DND-41 (cell line): ENCODE measurements around the gene SOX5.
"Not testable (repeated sequence)": the region's sequence is repeated elsewhere in the genome, so short reads cannot be mapped to it uniquely, and the experiment has no call there.

Source experiments
- ATAC-seq: fragments of 200-7000 bp; cut with Tn5 transposase; 3 replicates; pipeline ENCODE4 v1.9.1; 2021; ENCODE audit warnings: low read depth; ENCODE audit not compliant: insufficient read depth
- DNase-seq: peaks from one replicate; pipeline ENCODE4 v3.0.0-alpha.2; 2020
- H2AFZ ChIP-seq: 2 replicates; pipeline ENCODE4 v1.6.0; 2012; ENCODE audit warnings: low read depth, low read length
- H3K27ac ChIP-seq: 2 replicates; pipeline ENCODE4 v1.5.1; 2012; ENCODE audit warnings: low read length, inconsistent platforms
- H3K27me3 ChIP-seq: fragments of 200-600 bp; sonication (generic); 2 replicates; pipeline ENCODE4 v1.6.0; 2012; ENCODE audit warnings: low read length, mild to moderate bottlenecking, inconsistent platforms; ENCODE audit not compliant: insufficient read depth, poor library complexity
- H3K36me3 ChIP-seq: 2 replicates; pipeline ENCODE4 v1.5.1; 2012; ENCODE audit warnings: low read length, inconsistent platforms; ENCODE audit not compliant: insufficient read depth
- H3K4me1 ChIP-seq: 2 replicates; pipeline ENCODE4 v1.5.1; 2012; ENCODE audit warnings: mild to moderate bottlenecking, low read length; ENCODE audit not compliant: insufficient read depth
- H3K4me2 ChIP-seq: 2 replicates; pipeline ENCODE4 v1.6.0; 2012; ENCODE audit warnings: mild to moderate bottlenecking, moderate library complexity, low read length, inconsistent platforms; ENCODE audit not compliant: insufficient read depth
- H3K4me3 ChIP-seq, 2 experiments: fragments of 200-600 bp in 1 of 2; shearing (Covaris generic) in 1 of 2; 2 replicates each; pipeline ENCODE4 v1.5.1; 2012 to 2016; ENCODE audit warnings: inconsistent platforms in 2 of 2, low read length in 2 of 2, mild to moderate bottlenecking in 2 of 2, low read depth in 1 of 2, moderate library complexity in 1 of 2
- H3K79me2 ChIP-seq: 2 replicates; pipeline ENCODE4 v1.6.0; 2012; ENCODE audit warnings: low read length, inconsistent platforms; ENCODE audit not compliant: insufficient read depth
- H3K9ac ChIP-seq: 2 replicates; pipeline ENCODE4 v1.6.0; 2012; ENCODE audit warnings: low read depth, mild to moderate bottlenecking, inconsistent platforms, low read length, moderate library complexity
- H3K9me3 ChIP-seq: 2 replicates; pipeline ENCODE4 v1.5.1; 2012; ENCODE audit warnings: low read length, moderate library complexity, mild to moderate bottlenecking, inconsistent platforms; ENCODE audit not compliant: insufficient read depth, severe bottlenecking
- H4K20me1 ChIP-seq: 2 replicates; pipeline ENCODE4 v1.6.0; 2012; ENCODE audit warnings: low read length; ENCODE audit not compliant: insufficient read depth
- EZH2 ChIP-seq: IDR thresholded peaks from 3 replicates; pipeline ENCODE4 v1.6.1; 2012; ENCODE audit warnings: borderline replicate concordance, low read depth, mild to moderate bottlenecking, moderate library complexity, low read length, inconsistent platforms; ENCODE audit not compliant: severe bottlenecking
- TF ChIP-seq, protein P1 (sequence below): IDR thresholded peaks from 2 replicates; pipeline ENCODE4 v1.5.1; 2012; ENCODE audit warnings: borderline replicate concordance, low read length, moderate library complexity, mild to moderate bottlenecking; ENCODE audit not compliant: poor library complexity, severe bottlenecking; ENCODE audit errors: extremely low read depth

SOX5 gene

DNA sequence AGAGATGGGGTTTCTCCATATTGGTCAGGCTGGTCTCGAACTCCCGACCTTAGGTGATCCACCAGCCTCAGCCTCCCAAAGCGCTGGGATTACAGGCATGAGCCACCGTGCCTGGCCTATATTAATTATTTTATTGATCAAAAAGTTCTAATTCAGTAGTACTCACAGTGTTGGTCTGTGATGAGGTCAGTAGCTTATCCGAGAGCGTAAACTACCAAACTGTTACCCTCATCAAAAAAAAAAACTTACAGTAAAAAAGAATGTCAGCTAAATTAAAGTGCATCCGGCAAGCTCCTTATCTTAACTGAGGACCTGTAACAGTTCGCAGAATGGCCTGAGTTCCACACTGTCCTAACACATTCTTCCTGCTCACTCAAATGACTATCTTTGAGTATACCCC, 228.2 kb downstream of the SOX5 start:
- H4K20me1 ChIP-seq: no peaks in the 10 kb centered on the region
- ATAC-seq (no peak), DNase-seq (no peak)
- no peak for TF ChIP-seq EZH2
- TF ChIP-seq, protein P1, sequence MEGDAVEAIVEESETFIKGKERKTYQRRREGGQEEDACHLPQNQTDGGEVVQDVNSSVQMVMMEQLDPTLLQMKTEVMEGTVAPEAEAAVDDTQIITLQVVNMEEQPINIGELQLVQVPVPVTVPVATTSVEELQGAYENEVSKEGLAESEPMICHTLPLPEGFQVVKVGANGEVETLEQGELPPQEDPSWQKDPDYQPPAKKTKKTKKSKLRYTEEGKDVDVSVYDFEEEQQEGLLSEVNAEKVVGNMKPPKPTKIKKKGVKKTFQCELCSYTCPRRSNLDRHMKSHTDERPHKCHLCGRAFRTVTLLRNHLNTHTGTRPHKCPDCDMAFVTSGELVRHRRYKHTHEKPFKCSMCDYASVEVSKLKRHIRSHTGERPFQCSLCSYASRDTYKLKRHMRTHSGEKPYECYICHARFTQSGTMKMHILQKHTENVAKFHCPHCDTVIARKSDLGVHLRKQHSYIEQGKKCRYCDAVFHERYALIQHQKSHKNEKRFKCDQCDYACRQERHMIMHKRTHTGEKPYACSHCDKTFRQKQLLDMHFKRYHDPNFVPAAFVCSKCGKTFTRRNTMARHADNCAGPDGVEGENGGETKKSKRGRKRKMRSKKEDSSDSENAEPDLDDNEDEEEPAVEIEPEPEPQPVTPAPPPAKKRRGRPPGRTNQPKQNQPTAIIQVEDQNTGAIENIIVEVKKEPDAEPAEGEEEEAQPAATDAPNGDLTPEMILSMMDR: no peak
- no peaks in the 10 kb centered on the region for H3K79me2 ChIP-seq
- H3K27me3 ChIP-seq: no peaks in the 10 kb centered on the region
- H3K27ac ChIP-seq: no peak overlapping the region
- H2AFZ ChIP-seq: no peak overlapping the region
- H3K4me1 ChIP-seq: no peaks in the 10 kb centered on the region
- H3K9ac ChIP-seq: no peak overlapping the region
- no peaks in the 10 kb centered on the region for H3K9me3 ChIP-seq
- no peak overlapping the region for H3K4me2 ChIP-seq
- no peaks in the 10 kb centered on the region for H3K36me3 ChIP-seq
- H3K4me3 ChIP-seq: no peak overlapping the region

DNA sequence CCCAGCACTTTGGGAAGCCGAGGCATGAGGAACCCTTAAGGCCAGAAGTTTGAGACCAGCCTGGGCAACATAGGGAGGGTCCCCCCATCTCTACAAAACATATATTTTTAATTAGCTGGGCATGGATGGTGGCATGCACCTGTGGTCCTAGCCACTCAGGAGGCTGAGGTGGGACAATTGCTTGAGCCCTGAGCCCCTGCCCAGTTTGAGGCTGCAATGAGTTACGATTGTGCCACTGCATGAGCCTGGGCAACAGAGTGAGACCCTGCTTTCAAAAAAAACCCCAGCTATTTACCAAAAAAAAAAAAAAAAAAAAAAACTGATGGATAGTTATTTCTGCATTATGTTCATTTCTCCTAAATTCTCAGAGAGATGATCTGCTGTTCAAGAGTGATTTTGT, 230.0 kb downstream of the SOX5 start:
- Histone ChIP-seq H3K79me2 (no peaks in the 10 kb centered on the region), H2AFZ (no peak overlapping the region), H3K9me3 (no peaks in the 10 kb centered on the region), H3K36me3 (no peaks in the 10 kb centered on the region), H3K4me3 (no peak overlapping the region), H3K4me2 (no peak overlapping the region), H3K27me3 (no peaks in the 10 kb centered on the region), H3K9ac (no peak overlapping the region), H3K27ac (no peak overlapping the region), H4K20me1 (no peaks in the 10 kb centered on the region), H3K4me1 (no peaks in the 10 kb centered on the region)
- ATAC-seq (no peak), DNase-seq (no peak)
- no peak for TF ChIP-seq EZH2
- TF ChIP-seq, protein P1: no peak

DNA sequence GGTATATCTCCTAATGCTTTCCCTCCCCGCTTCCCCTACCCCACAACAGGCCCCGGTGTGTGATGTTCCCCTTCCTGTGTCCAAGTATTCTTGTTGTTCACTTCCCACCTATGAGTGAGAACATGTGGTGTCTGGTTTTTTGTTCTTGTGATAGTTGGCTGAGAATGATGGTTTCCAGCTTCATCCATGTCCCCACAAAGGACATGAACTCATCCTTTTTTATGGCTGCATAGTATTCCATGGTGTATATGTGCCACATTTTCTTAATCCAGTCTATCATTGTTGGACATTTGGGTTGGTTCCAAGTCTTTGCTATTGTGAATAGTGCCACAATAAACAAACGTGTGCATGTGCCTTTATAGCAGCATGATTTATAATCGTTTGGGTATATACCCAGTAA, 239.1 kb downstream of the SOX5 start:
- not testable (repeated sequence) for H3K9ac ChIP-seq, H3K27ac ChIP-seq, H3K4me2 ChIP-seq, ATAC-seq, H3K27me3 ChIP-seq, H3K79me2 ChIP-seq, H3K9me3 ChIP-seq, H3K4me3 ChIP-seq, H3K36me3 ChIP-seq, H3K4me1 ChIP-seq, H2AFZ ChIP-seq, H4K20me1 ChIP-seq, DNase-seq

DNA sequence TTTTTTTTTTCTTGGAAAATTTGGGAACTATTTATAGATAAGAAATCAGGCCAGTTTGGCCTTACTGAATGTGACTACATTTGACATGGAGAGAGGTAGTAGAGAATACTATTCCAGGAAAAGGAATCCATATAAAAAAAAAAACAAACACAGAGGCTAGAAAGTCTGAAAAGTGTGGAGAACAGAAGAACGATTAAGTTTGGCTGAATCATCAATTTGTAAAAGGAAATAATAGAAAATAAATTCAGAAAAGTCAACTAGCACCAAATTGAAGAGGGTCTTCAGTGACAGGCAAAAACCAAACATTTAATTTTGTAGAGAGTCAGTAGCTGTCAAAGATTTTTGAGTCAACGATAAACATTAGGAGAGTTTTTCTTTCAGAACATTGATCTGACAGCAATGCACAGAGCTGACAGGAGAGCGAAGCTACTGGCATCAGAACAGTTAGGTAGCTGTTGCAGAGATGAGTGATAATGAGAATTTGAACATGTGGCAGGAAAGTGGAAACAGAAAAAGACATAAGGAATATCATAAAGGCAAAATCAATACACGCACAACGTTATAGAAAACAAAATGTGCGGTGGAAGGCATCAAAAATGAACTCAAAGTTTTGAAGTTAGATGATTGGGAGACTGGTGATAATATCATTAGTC, 241.2 kb downstream of the SOX5 start:
- Histone ChIP-seq H3K9ac (no peak overlapping the region), H3K36me3 (no peaks in the 10 kb centered on the region), H4K20me1 (no peaks in the 10 kb centered on the region), H3K27me3 (no peaks in the 10 kb centered on the region), H3K4me1 (no peaks in the 10 kb centered on the region), H3K4me2 (no peak overlapping the region), H2AFZ (no peak overlapping the region), H3K4me3 (no peak overlapping the region), H3K79me2 (no peaks in the 10 kb centered on the region), H3K9me3 (no peaks in the 10 kb centered on the region), H3K27ac (no peak overlapping the region)
- TF ChIP-seq, protein P1: no peak
- TF ChIP-seq EZH2: no peak
- ATAC-seq: no peak
- DNase-seq: no peak
